ENCODE measurements around the gene TMEM203. TPM values are rescaled to one million over a fixed set of nuclear protein-coding genes. Genes with fewer than 3 reads are reported as not detected.

Gene TMEM203
- total and polyA plus RNA-seq, 2 of the 4 experiments (the other 2 are of a cell fraction): 18.8 to 40.6 TPM

GRCh38 chr9:137206602-137207001, 1.2 kb upstream of the TMEM203 start:
- no peak for DNase-seq
- in situ Hi-C loops (cut with MboI; ENCODE audit: low sequenced_read_pairs): no loop called here
- Histone ChIP-seq H3K14ac (replicated peaks; ENCODE audit: low read depth, low read length) (no peak overlapping the region), H2BK120ac (ENCODE audit: low read depth, low read length) (no peak overlapping the region), H3K4me3 (ENCODE audit: insufficient read depth, low read depth, low read length) (no peak overlapping the region), H2BK20ac (ENCODE audit: low read depth, low read length) (no peak overlapping the region), H4K5ac (ENCODE audit: low read depth, low read length) (no peak overlapping the region), H3K4me1 (ENCODE audit: control insufficient read depth, insufficient read depth, low read length) (peaks cover 9% of the 10 kb centered on the region), H3K23ac (ENCODE audit: low read depth, low read length) (no peak overlapping the region), H3K9me3 (ENCODE audit: control insufficient read depth, insufficient read depth, low read length) (no peaks in the 10 kb centered on the region), H3K4ac (ENCODE audit: low read depth, low read length) (no peak overlapping the region; the same call in 1 of the 2 replicates), H4K91ac (ENCODE audit: insufficient read depth, low read depth, low read length) (no peak overlapping the region), H2AK5ac (ENCODE audit: low read depth, low read length) (no peak overlapping the region; the same call in 1 of the 2 replicates), H3K79me1 (ENCODE audit: low read depth in 1 of 2, low read length in 2 of 2) (peaks cover 42 to 56% of the 10 kb centered on the region in 2 experiments), H3K9ac (ENCODE audit: low read depth, low read length) (peak overlapping the region; percentile 89; the same call in 1 of the 2 replicates), H3K9me1 (ENCODE audit: insufficient read depth, low read length) (0 out of 2 replicates have a peak, but pooled peaks cover 2% of the 10 kb centered on the region), H2BK15ac (ENCODE audit: low read depth, low read length) (no peak overlapping the region), H3K18ac (ENCODE audit: low read depth, low read length) (no peak overlapping the region), H2AFZ (replicated peaks; ENCODE audit: low read length, poor library complexity) (no peak overlapping the region), H3K27me3 (ENCODE audit: control insufficient read depth, insufficient read depth, low read length) (no peaks in the 10 kb centered on the region), H3K56ac (ENCODE audit: extremely low read depth, insufficient read depth, low read length) (no peak overlapping the region), H3K4me2 (ENCODE audit: low read depth, low read length) (peak overlapping the region; percentile 99), H2AK9ac (replicated peaks; ENCODE audit: low read depth, low read length, poor library complexity) (no peak overlapping the region), H4K20me1 (ENCODE audit: insufficient read depth, low read length) (peaks cover 9% of the 10 kb centered on the region), H3K27ac (ENCODE audit: insufficient read depth, low read length) (no peak overlapping the region), H4K8ac (ENCODE audit: low read depth in 2 of 2, low read length in 2 of 2) (no peak overlapping the region), H2BK5ac (ENCODE audit: low read depth, low read length, poor library complexity, severe bottlenecking) (no peak overlapping the region), H3K36me3 (ENCODE audit: control insufficient read depth, insufficient read depth, low read length) (peaks cover 9% of the 10 kb centered on the region)
- no TSS peak for BruUV-seq (replicated peaks)
- TF ChIP-seq MAFK (IDR thresholded peaks at IDR 0.05; ENCODE audit: low read depth, low read length): no peak
- no peak for TF ChIP-seq NFE2L2 (IDR thresholded peaks at IDR 0.05; ENCODE audit: low read depth, low read length)
- TF ChIP-seq MXI1 (IDR thresholded peaks at IDR 0.05; ENCODE audit: borderline replicate concordance, low read depth, low read length): no peak
- TF ChIP-seq CHD1 (IDR thresholded peaks at IDR 0.05; ENCODE audit: low read depth, low read length): no peak
- no peak for TF ChIP-seq CTCF (conservative IDR thresholded peaks at IDR 0.05; ENCODE audit: low read depth, low read length)
- no peak for TF ChIP-seq RCOR1 (IDR thresholded peaks at IDR 0.05; ENCODE audit: insufficient replicate concordance, low read length)
- WGBS, 2 experiments (ENCODE audit: extremely low coverage in 2 of 2, insufficient read length in 1 of 2): 98% methylated on average over 4 of the region's 7 CpGs; no CpG with 5 or more reads in 1 of the 2 experiments
- ChIA-PET POLR2A (ENCODE audit: unreplicated experiment) (no interaction called here), CTCF (no interaction called here)
- no peak for ATAC-seq (ENCODE audit: low read depth)
- intact Hi-C loops (cut with micrococcal nuclease): no loop called here
- dilution Hi-C loops (cut with HindIII; ENCODE audit: low sequenced_read_pairs, unreplicated experiment): no loop called here

All from IMR-90 (cell line).